GM11168 (cell line): ENCODE measurements around the gene MAP3K9.

ENCODE experiments used
- in situ Hi-C: fragments of 300-500 bp; cut with MboI; formaldehyde crosslinking; loops from one replicate; pipeline ENCODE4 v1.12.0; 2022; ENCODE audit warnings: low sequenced_read_pairs; ENCODE audit not compliant: unreplicated experiment

The MAP3K9 gene

GRCh38 chr14:70822530-70823185 is 13.3 kb upstream of the MAP3K9 start:
- in situ Hi-C loops = no loop called here

GRCh38 chr14:70821584-70822529 is 12.5 kb upstream of the MAP3K9 start:
- in situ Hi-C loops = no loop called here

GRCh38 chr14:70816525-70816924 is 7.2 kb upstream of the MAP3K9 start:
- in situ Hi-C loops = loop anchor here (5.0 to 10.0 kb wide), 2 partner anchors 158 to 194 kb away; no protein-coding TSS in a partner anchor

GRCh38 chr14:70814466-70814865 is 5.2 kb upstream of the MAP3K9 start:
- in situ Hi-C loops = loop anchor here (10.0 kb wide), 1 partner anchor 160 kb away; no protein-coding TSS in a partner anchor

GRCh38 chr14:70812124-70812818 is 3.0 kb upstream of the MAP3K9 start:
- in situ Hi-C loops = loop anchor here (10.0 kb wide), 1 partner anchor 163 kb away; no protein-coding TSS in a partner anchor

GRCh38 chr14:70811578-70811977 is 2.3 kb upstream of the MAP3K9 start:
- in situ Hi-C loops = loop anchor here (10.0 kb wide), 1 partner anchor 163 kb away; no protein-coding TSS in a partner anchor

GRCh38 chr14:70811050-70811449 is 1.7 kb upstream of the MAP3K9 start:
- in situ Hi-C loops = loop anchor here (10.0 kb wide), 1 partner anchor 164 kb away; no protein-coding TSS in a partner anchor

GRCh38 chr14:70810621-70811020 is 1.3 kb upstream of the MAP3K9 start:
- in situ Hi-C loops = loop anchor here (10.0 kb wide), 1 partner anchor 164 kb away; no protein-coding TSS in a partner anchor

- in situ Hi-C loops = no loop called here
Measured at GRCh38 chr14:70808416-70809224, 693 bp downstream of the MAP3K9 start.

GRCh38 chr14:70807898-70808415 is 1.4 kb downstream of the MAP3K9 start:
- in situ Hi-C loops = no loop called here

GRCh38 chr14:70804556-70805162 is 4.7 kb downstream of the MAP3K9 start:
- in situ Hi-C loops = no loop called here

- in situ Hi-C loops = no loop called here
Measured at GRCh38 chr14:70803321-70804310, 5.7 kb downstream of the MAP3K9 start.

GRCh38 chr14:70802379-70802778 is 6.9 kb downstream of the MAP3K9 start:
- in situ Hi-C loops = no loop called here

- in situ Hi-C loops = no loop called here
Measured at GRCh38 chr14:70801836-70802235, 7.5 kb downstream of the MAP3K9 start.

GRCh38 chr14:70796551-70796950 is 12.8 kb downstream of the MAP3K9 start:
- in situ Hi-C loops = no loop called here

GRCh38 chr14:70794294-70794693 is 15.0 kb downstream of the MAP3K9 start:
- in situ Hi-C loops = no loop called here

- in situ Hi-C loops = no loop called here
Measured at GRCh38 chr14:70793637-70794036, 15.7 kb downstream of the MAP3K9 start.

GRCh38 chr14:70792939-70793338 is 16.4 kb downstream of the MAP3K9 start:
- in situ Hi-C loops = no loop called here
